Neural cell (in vitro differentiated cells): ENCODE data around the gene CD300C. TPM values are rescaled to one million over a fixed set of nuclear protein-coding genes. Genes with fewer than 3 reads are reported as not detected.

Source experiments
- H2AFZ ChIP-seq: fragments of 200-600, 300-800 bp; sonication (generic), shearing (Covaris generic); 2 replicates; pipeline ENCODE4 v1.6.0; 2014; ENCODE audit warnings: low read depth, mild to moderate bottlenecking, antibody characterized with exemption, low read length, moderate library complexity
- H3F3A ChIP-seq: fragments of 200-600 bp; shearing (Covaris generic); 2 replicates; pipeline ENCODE4 v1.6.1; 2016; ENCODE audit warnings: mild to moderate bottlenecking, moderate library complexity, mixed read lengths, antibody characterized with exemption, low read length; ENCODE audit not compliant: insufficient read depth, poor library complexity, severe bottlenecking
- H3K27ac ChIP-seq: fragments of 200-600, 300-800 bp; sonication (generic), shearing (Covaris generic); 2 replicates; pipeline ENCODE4 v1.5.1; 2014; ENCODE audit warnings: mild to moderate bottlenecking, low read length, moderate library complexity
- H3K27me3 ChIP-seq: fragments of 300-800, 200-600 bp; sonication (generic), shearing (Covaris generic); 2 replicates; pipeline ENCODE4 v1.6.0; 2014; ENCODE audit warnings: mild to moderate bottlenecking, low read depth, low read length, moderate library complexity; ENCODE audit not compliant: insufficient read depth
- H3K36me3 ChIP-seq: fragments of 300-800, 200-600 bp; sonication (generic), shearing (Covaris generic); 2 replicates; pipeline ENCODE4 v1.5.1; 2014; ENCODE audit warnings: mild to moderate bottlenecking, antibody characterized with exemption, low read length, moderate library complexity; ENCODE audit not compliant: insufficient read depth
- H3K4me2 ChIP-seq: fragments of 300-800, 200-600 bp; sonication (generic), shearing (Covaris generic); 2 replicates; pipeline ENCODE4 v1.6.0; 2014; ENCODE audit warnings: mild to moderate bottlenecking, low read length
- H3K4me3 ChIP-seq: fragments of 300-800, 200-600 bp; sonication (generic), shearing (Covaris generic); 2 replicates; pipeline ENCODE4 v1.5.1; 2014; ENCODE audit warnings: mild to moderate bottlenecking, low read length, moderate library complexity
- H3K79me2 ChIP-seq: fragments of 200-600 bp; shearing (Covaris generic); replicated peaks from 2 replicates; pipeline ENCODE4 v1.6.0; 2014; ENCODE audit warnings: mild to moderate bottlenecking, low read length, moderate library complexity; ENCODE audit not compliant: insufficient read depth
- H3K9ac ChIP-seq: fragments of 300-800, 200-600 bp; sonication (generic), shearing (Covaris generic); 2 replicates; pipeline ENCODE4 v1.6.1; 2016; ENCODE audit warnings: mild to moderate bottlenecking, low read length, mixed read lengths
- H3K9me2 ChIP-seq: fragments of 200-600 bp; shearing (Covaris generic); 2 replicates; pipeline ENCODE4 v1.6.1; 2016; ENCODE audit warnings: mild to moderate bottlenecking, low read length, mixed read lengths; ENCODE audit not compliant: insufficient read depth
- H3K9me3 ChIP-seq: fragments of 200-600, 300-800 bp; sonication (generic), shearing (Covaris generic); 2 replicates; pipeline ENCODE4 v1.6.1; 2016; ENCODE audit warnings: mild to moderate bottlenecking, mixed run types, low read length, moderate library complexity, mixed read lengths
- H4K20me1 ChIP-seq: fragments of 200-600 bp; shearing (Covaris generic); 2 replicates; pipeline ENCODE4 v1.6.1; 2016; ENCODE audit warnings: mild to moderate bottlenecking, mixed run types; ENCODE audit not compliant: insufficient read depth
- CTCF ChIP-seq: fragments of 450-650 bp; IDR thresholded peaks from 2 replicates; pipeline ENCODE4 v1.5.1; 2014; ENCODE audit warnings: antibody characterized with exemption, mild to moderate bottlenecking, moderate library complexity; ENCODE audit not compliant: poor library complexity, severe bottlenecking
- EP300 ChIP-seq: fragments of 450-650 bp; conservative IDR thresholded peaks from 2 replicates; pipeline ENCODE4 v1.6.1; 2014; ENCODE audit warnings: antibody characterized with exemption, mild to moderate bottlenecking, moderate library complexity; ENCODE audit not compliant: poor library complexity, severe bottlenecking
- EZH2 ChIP-seq: fragments of 200-600, 300-800 bp; shearing (Covaris generic), sonication (generic); IDR thresholded peaks from 2 replicates; pipeline ENCODE4 v1.6.1; 2014; ENCODE audit warnings: antibody characterized with exemption, low read length, borderline replicate concordance, mild to moderate bottlenecking; ENCODE audit not compliant: insufficient read depth, poor library complexity, severe bottlenecking
- MXI1 ChIP-seq: fragments of 450-650 bp; conservative IDR thresholded peaks from 2 replicates; pipeline ENCODE4 v1.6.1; 2014; ENCODE audit warnings: antibody characterized with exemption, mild to moderate bottlenecking; ENCODE audit not compliant: poor library complexity, severe bottlenecking
- POLR2AphosphoS5 ChIP-seq: IDR thresholded peaks from 2 replicates; pipeline ENCODE4 v1.6.1; 2012
- RAD21 ChIP-seq: fragments of 450-650 bp; conservative IDR thresholded peaks from 2 replicates; pipeline ENCODE4 v1.6.1; 2014; ENCODE audit warnings: antibody characterized with exemption, mild to moderate bottlenecking, moderate library complexity
- SMC3 ChIP-seq: fragments of 450-650 bp; conservative IDR thresholded peaks from 2 replicates; pipeline ENCODE4 v1.6.1; 2014; ENCODE audit warnings: antibody characterized with exemption, mild to moderate bottlenecking, moderate library complexity; ENCODE audit not compliant: poor library complexity
- TAF1 ChIP-seq: IDR thresholded peaks from 2 replicates; pipeline ENCODE4 v1.6.1; 2012; ENCODE audit warnings: low read depth
- polyA plus RNA-seq: library from polyadenylated mRNA; depleted of rRNA; stranded (reverse); fragments of >200 nt; gene quantifications from 2 replicates; pipeline ENCODE4 v1.2.3, GENCODE V29; 2014
- TF ChIP-seq, protein P1 (sequence below): IDR thresholded peaks from 2 replicates; pipeline ENCODE4 v1.6.1; 2012; ENCODE audit warnings: borderline replicate concordance

Gene CD300C
- polyA plus RNA-seq, 1 donor from 2014 or later, result not detected

- Histone ChIP-seq H3K4me3 (no peak overlapping the region), H3K4me2 (no peak overlapping the region), H3K36me3 (no peaks in the 10 kb centered on the region), H3K9me3 (no peaks in the 10 kb centered on the region), H3K27ac (no peak overlapping the region), H2AFZ (no peak overlapping the region), H3K9me2 (no peaks in the 10 kb centered on the region), H3K79me2 (no peaks in the 10 kb centered on the region), H3F3A (no peaks in the 10 kb centered on the region), H4K20me1 (no peaks in the 10 kb centered on the region), H3K27me3 (no peaks in the 10 kb centered on the region), H3K9ac (no peak overlapping the region)
- TF ChIP-seq TAF1 (no peak), POLR2AphosphoS5 (no peak), SMC3 (no peak), CTCF (no peak), EZH2 (no peak), RAD21 (no peak), EP300 (no peak), MXI1 (no peak)
- TF ChIP-seq, protein P1, sequence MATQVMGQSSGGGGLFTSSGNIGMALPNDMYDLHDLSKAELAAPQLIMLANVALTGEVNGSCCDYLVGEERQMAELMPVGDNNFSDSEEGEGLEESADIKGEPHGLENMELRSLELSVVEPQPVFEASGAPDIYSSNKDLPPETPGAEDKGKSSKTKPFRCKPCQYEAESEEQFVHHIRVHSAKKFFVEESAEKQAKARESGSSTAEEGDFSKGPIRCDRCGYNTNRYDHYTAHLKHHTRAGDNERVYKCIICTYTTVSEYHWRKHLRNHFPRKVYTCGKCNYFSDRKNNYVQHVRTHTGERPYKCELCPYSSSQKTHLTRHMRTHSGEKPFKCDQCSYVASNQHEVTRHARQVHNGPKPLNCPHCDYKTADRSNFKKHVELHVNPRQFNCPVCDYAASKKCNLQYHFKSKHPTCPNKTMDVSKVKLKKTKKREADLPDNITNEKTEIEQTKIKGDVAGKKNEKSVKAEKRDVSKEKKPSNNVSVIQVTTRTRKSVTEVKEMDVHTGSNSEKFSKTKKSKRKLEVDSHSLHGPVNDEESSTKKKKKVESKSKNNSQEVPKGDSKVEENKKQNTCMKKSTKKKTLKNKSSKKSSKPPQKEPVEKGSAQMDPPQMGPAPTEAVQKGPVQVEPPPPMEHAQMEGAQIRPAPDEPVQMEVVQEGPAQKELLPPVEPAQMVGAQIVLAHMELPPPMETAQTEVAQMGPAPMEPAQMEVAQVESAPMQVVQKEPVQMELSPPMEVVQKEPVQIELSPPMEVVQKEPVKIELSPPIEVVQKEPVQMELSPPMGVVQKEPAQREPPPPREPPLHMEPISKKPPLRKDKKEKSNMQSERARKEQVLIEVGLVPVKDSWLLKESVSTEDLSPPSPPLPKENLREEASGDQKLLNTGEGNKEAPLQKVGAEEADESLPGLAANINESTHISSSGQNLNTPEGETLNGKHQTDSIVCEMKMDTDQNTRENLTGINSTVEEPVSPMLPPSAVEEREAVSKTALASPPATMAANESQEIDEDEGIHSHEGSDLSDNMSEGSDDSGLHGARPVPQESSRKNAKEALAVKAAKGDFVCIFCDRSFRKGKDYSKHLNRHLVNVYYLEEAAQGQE, result no peak
These were observed 9.0 kb upstream of the CD300C start for GRCh38 chr17:74554909-74555308.

- no peaks in the 10 kb centered on the region for H3K9me2 ChIP-seq
- H3K9me3 ChIP-seq, result no peaks in the 10 kb centered on the region
- no peaks in the 10 kb centered on the region for H3K36me3 ChIP-seq
- peak overlapping the region; percentile 35 for H3K4me3 ChIP-seq
- H3K27ac ChIP-seq, result peak overlapping the region; percentile 44
- TF ChIP-seq CTCF (no peak), EZH2 (no peak), POLR2AphosphoS5 (peak; percentile 68), TAF1 (no peak), EP300 (peak; percentile 67), MXI1 (peak; percentile 64)
- TF ChIP-seq, protein P1, result no peak
- H2AFZ ChIP-seq, result no peak overlapping the region
- H3K27me3 ChIP-seq, result no peaks in the 10 kb centered on the region
- peak overlapping the region; percentile 20 for H3K4me2 ChIP-seq
- no peaks in the 10 kb centered on the region for H3K79me2 ChIP-seq
- H4K20me1 ChIP-seq, result no peaks in the 10 kb centered on the region
- H3K9ac ChIP-seq, result peak overlapping the region; percentile 38
- no peaks in the 10 kb centered on the region for H3F3A ChIP-seq
These were observed 6.1 kb upstream of the CD300C start for GRCh38 chr17:74552037-74552436.
